OCI-M2 (cell line): Measurements from ENCODE around the gene RASSF10.
A peak's percentile ranks its signal among the peaks of the same experiment; 100 is the strongest.

ENCODE experiments used
- DNase-seq: peaks from one replicate; lab custom pipeline; 2025; ENCODE audit not compliant: unreplicated experiment; lab: John Stamatoyannopoulos, UW

RASSF10 gene

DNA sequence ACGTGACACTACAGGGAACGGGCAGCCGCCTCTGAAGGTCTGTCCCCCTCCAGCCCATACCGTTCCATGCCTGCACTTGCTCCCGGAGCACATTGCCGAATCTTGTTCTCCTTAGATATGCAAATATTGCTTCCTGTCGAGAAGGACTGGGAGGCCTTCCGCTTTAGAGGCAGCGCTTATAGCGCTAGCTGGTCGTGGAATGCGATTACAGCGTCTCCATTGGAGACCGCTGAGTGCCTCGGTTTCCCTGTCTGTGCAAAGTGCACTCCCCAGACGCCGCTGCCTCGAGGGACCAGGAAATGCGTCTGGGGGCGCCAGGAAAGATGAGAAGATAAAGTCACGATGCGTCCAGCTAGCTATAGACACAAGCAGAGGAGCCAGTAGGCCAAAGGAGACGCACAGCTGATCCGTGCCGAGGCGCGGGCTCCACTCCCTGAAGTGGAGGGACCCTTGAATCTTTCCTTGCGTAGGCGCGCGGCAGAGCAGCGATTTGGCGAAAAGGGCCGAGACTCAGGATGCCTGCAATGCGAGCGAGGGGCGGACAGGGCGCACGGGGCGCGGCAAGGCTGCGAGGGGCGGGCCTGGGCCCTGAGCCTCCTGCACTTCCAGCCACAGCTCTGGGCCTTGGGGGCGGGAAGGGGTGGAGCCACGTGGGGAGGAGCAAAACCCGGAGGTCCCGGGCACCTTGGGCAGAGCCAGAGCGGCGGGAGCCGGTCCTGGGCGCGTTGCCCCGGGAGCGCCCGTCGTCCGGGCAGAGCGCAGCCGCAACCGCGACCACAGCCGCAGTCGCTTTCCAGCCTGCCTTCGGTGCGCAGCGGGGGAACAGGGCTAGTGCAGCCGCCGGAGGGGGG is at the start of gene RASSF10:
Gene RASSF10 (plus strand): TSS at position 692 of the 851 bp plus-strand sequence. CDS start 261 bp downstream, outside the sequence.
- DNase-seq, result no peak

DNA sequence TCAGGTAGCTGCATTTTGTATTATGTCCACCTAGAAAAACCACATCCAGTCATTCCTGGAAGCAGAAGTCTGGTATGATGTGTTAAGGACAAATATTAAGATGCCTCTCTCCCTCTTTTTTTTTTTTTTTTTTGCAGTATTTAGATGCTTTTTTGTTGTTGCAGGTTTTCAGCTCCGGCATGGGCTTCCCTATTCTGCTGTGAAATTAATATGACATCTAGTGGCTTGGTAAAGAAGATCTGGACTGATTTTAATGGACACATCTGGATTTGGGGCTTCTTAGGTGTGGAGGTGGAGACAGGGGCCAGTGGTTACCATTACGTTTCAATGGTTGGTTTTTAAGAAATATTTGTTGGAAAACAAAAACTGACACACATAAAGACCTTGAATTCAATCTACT is 47.5 kb upstream of the RASSF10 start:
- DNase-seq, result no peak

DNA sequence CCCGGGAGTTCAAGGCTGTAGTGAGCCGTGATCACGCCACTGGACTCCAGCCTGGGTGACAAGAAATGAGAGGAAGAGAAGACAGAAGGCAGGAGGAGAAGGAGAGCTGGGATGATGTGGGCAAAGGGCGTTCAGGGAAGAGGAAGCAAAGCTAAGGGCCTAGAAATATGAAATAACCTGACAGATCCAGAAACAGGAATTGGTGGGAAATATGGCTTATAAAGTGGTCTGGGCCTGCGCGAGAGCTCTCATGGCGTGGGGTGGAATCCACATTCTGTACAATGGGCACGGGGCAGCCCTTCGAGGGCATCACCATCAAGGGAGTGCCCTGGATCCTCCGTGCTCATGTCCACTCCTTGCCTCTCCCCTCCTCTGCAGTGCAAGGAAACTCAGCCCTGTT is 46.8 kb upstream of the RASSF10 start:
- no peak for DNase-seq

DNA sequence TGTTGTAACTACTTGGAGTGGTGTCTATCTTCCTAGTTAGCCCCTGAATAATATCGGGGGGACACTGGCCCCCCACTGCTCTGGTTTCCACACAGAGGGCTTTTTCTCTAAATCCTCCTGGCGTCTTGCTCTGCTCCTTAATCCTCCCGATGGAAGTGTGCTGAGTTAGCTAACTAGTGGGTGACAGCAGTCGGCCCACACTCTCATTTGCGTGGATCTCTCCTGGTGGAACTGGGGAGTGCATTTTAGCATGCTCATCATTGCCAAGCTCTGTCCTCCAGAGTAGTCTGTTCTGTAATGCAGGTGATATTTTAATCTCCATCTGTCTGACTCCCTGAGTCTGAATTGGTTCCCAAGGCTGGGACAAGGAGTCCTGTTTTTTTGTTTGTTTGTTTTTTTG is 46.1 kb upstream of the RASSF10 start:
- no peak for DNase-seq

DNA sequence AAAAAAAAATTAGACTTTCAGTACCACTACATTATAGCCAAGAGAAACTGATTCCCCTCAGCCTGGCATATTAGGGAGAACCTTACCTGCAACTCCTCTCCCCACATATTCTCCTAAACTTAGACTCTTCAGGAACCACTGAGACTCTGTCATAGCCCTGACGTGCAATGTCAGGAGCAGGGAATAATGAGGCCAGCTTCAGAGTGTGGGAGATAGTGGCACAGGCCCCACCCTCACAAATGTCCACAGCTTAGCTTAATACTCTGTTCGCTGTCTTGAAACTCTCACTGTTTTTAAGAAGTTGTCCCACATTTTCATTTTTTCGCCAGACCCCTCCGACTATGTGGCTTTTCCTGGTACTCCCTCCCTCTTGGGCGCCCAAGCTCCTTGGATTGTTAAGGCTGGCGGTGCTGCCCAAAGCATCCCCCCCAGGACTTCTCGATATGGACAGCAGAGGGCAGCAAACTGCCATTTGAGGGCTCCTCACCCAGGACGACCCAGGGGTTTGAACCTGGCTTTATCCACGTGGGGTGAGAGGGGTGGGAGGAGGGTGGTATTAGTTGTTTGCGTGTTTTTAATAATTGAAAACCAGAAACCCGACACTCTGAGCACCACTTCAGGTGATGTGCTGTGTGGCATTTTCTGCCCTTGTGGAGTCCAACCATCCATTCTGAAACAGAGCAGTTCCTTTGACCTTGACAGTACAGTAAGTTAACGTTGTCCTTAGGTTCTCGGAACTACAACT is 45.2 kb upstream of the RASSF10 start:
- DNase-seq, result peak; percentile 22

DNA sequence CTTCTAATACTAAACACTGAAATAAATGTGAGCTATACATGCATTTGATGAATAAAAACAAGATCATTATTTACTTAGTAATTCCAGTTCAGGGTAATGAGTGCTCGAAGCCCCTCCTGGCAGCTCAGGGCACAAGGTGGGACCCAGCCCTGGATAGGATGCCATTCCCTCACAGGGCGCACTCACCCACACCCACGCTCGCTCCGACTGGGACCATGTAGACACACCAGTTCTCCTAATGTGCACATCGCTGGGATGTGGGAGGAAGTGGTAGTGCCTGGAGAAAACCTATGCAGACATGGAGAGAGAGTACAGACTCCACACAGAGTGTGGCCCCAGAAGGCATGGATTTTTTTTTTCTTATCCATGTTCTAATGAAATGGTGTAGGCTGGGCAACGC is 44.5 kb upstream of the RASSF10 start:
- DNase-seq, result no peak

GRCh38 chr11:12966002-12966401 is 43.1 kb upstream of the RASSF10 start:
- DNase-seq, result no peak

- DNase-seq, result no peak
Measured at GRCh38 chr11:12968101-12968500, 41.0 kb upstream of the RASSF10 start.

GRCh38 chr11:12968826-12969225 is 40.3 kb upstream of the RASSF10 start:
- DNase-seq, result no peak

- DNase-seq, result no peak
Measured at GRCh38 chr11:12971955-12972354, 37.2 kb upstream of the RASSF10 start.

DNA sequence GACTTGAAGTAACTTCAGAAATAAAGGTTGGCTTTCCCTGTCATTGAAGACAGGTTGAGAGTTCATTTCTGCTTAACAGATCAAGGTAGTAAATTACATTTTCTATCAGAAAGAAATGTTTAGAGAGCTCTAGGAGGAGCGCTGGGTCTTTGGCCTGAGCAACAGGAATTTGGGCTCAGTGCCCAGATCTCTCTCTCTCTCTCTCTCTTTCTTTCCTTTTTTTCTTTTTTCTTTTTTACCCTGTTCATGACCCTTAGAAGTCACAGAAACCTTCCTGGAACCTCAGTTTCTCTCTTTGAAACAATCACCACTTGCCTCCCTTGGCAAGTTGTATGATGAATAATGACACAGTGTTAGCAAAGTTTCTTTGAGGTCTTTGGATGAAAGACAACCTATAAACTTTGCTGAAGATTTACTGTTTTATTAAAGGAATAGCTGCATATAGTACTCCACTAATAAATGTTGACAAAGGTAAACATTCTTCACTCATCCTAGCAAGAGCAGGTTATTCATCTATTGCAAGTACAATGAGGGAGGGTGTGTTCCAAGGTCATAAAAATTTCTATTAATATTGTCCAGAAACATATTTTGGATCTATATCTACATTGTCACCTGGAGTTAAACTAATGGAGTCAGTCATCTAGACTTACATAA is 35.5 kb upstream of the RASSF10 start:
- no peak for DNase-seq

DNA sequence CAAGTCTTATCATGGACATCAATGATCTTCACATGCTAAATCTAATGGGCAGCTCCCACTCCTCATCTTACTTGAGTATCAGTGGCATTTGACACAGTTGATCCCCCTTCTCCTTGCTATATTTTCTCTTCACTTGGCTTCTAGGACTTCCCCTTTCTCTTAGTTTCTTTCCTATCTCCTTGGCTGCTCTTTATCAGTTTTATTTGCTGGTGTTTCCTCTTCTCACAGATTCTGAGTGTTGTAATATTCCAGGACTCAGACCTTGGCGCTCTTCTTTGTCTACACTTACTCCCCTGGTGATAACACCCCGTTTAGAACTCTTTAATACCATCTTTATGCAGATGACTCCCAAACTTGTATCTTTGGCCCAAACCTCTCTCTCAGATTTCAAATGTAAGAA is 33.9 kb upstream of the RASSF10 start:
- no peak for DNase-seq

- DNase-seq, result no peak
Measured at GRCh38 chr11:12979928-12980689, 29.0 kb upstream of the RASSF10 start.

DNA sequence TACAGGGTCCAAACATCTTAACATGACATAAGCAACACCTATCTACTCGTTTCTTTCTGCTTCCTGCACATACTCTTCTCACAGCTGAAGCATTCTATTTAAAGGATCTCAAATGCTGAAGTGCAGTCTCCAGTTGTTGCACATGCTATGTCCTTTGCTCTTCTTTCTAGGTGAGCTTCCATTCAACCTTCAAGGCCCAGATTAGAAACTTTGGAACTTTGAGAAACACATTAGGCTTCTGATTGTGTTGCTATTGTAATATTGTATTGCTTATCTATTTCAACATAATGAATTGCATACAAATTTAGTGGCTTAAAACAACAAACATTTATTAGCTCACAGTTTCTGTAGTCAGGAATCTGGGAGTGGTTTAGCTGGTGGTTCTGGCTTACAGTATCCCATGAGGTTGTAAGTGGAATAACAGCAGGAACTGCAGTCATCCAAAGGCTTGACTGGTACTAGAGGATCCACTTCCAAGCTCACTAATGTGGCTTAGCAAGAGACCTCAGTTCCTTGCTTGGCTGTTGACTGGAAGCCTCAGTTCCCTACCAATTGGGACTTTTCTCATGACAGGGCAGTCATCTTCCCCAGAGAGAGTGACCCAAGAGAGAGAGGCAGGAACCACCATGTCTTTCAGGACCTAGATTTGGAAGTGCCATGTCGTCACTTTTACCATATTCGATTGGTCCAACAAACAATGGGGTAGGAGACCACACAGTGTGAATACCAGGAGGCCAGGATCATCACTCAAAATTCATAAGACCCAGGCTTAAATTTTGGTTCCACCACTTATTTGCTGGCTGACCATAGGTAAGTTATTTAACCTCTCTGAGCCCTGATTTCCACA is 27.2 kb upstream of the RASSF10 start:
- no peak for DNase-seq

- DNase-seq, result no peak
Measured at GRCh38 chr11:12983336-12983735, 25.8 kb upstream of the RASSF10 start.

- DNase-seq, result no peak
Measured at GRCh38 chr11:12986194-12986898, 22.8 kb upstream of the RASSF10 start.

DNA sequence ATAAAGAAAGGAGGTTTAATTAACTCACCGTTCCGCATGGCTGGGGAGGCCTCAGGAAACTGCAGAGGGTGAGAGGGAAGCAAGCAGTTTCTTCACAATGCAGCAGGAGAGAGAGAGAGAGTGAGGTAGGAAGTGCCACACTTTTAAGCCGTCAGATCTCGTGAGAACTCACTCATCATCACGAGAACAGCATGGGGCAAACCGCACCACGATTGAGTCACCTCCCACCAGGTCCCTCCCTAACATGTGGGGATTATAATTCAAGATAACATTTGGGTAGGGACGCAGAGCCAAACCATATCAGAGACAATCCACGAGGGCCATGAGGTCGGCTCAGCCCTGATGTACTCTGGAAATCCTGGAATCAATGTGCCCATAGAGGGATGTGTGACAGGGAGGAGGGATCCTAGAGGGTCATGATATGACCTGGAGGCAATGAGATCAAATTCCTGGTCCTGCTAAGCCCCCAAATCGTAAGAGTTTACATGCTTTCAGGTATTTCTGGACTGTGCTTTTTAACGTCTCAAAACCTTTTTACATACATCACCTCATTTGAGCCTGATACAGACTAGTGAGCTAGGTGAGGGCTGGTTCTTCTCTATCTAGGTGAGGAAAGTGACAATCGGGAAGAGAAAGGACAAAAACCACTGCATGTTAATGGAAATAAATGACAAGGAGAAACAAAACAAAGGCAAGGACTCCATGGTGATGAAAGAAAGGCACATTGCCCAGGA is 19.5 kb upstream of the RASSF10 start:
- no peak for DNase-seq

DNA sequence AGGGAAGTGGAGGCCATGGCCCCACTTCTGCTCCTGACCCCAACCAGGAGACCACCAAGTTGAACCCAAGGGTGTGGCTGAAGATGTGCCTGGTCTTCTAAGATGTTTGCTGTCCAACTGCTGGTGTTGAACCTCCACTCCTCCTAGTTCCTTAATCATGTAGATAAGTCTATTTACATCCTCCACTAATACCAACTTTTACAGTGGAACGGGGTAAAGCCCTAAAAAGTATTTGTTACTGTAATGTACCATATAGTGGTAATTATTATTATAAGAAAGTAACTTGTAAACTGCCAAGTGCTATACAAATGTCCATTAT is 19.0 kb upstream of the RASSF10 start:
- no peak for DNase-seq

- no peak for DNase-seq
Measured at GRCh38 chr11:12991426-12991825, 17.7 kb upstream of the RASSF10 start.
